ENCODE data around the gene CCDC177. TPM values are rescaled to one million over a fixed set of nuclear protein-coding genes. Genes with fewer than 3 reads are reported as not detected.

The CCDC177 gene
- polyA plus RNA-seq, 3 donors, result 0.04 to 0.08 (median 0.08) TPM

GRCh38 chr14:69532561-69533340 lies 41.9 kb downstream of the CCDC177 start:
- no peak for DNase-seq (ENCODE audit: low read depth in 3 of 3, low spot score in 2 of 3)

DNA sequence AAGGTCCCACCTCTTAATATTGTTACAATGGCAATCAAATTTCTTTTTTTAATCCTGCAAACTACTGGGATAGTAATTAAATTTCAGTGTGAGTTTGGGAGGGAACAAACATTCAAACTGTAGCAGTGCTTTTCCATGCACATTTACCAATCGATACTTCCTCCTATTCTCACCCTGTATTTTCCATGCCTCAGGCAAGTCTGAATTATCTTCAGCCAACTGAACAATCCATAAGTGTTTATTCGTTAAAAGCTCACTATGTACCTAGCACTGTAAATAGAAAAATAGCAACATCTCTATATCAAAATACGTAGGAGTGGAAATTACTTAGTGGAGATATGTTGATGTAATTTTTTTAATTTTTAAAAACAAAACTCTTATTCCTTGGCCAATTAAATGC lies 43.5 kb downstream of the CCDC177 start:
- no peak for DNase-seq (ENCODE audit: low read depth in 3 of 3, low spot score in 2 of 3)

DNA sequence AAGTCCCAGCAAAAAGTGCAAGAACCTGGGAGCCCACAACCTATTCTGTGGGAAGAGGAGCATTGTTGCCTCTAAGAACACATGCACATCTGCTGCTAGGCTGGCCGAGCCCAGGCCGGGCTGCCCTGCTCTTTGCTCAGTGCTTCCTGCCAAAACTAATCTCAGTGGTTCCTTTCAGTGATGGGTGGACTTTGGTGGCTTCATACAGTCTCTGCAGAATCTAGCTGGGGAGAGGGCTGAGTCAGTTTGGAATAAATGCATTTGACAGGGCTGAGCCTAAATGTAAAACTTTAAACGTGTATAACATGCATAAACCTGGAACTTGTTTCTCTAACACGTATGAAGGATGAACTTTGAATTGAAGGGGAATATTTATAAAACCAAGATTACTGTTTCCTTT lies 44.6 kb downstream of the CCDC177 start:
- DNase-seq (ENCODE audit: low read depth in 3 of 3, low spot score in 2 of 3), result no peak

DNA sequence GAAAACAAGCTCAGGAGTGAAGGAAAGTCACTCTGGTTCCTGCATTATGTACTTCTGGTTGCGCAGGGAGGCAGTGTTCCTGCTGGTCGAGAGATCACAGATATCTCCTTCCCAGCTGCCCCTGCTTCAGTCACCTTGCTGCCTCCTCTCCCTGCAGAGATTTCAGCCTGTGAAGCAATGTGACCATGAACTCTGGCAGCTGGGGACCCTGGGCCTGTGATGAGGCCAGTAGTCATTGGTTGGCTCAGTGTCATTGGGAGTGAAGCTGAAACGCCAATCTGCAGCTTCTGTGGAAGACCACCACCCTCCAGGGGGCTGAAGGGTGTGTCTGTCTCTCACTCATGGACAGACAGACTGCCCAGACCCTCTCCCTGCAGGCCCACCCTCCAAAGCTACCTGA lies 45.1 kb downstream of the CCDC177 start:
- DNase-seq (ENCODE audit: low read depth in 3 of 3, low spot score in 2 of 3), result no peak

GRCh38 chr14:69528930-69529329 lies 45.7 kb downstream of the CCDC177 start:
- no peak for DNase-seq (ENCODE audit: low read depth in 3 of 3, low spot score in 2 of 3)

DNA sequence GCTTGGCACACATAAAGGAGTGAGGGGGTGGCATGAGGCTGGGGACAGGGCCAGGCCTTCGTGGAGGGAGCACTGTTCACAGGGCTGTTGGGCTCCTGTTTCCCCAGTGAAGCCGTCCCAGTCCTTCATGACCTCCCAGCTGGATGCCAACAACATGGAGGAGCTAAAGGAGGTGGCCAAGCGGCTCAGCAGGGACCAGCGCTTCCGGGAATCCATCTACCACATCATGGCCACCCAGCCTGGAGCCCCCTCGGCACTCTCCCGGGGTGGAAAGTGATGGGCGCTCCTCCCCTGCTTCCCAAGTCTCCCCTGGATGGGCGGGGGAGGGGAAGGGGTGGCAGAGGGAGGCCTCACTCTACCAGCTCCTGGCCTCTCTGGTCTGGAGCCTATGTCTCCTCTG lies 46.5 kb downstream of the CCDC177 start:
- no peak for DNase-seq (ENCODE audit: low read depth in 3 of 3, low spot score in 2 of 3)

- no peak for DNase-seq (ENCODE audit: low read depth in 3 of 3, low spot score in 2 of 3)
Observed at GRCh38 chr14:69527635-69528034, 47.0 kb downstream of the CCDC177 start.

DNA sequence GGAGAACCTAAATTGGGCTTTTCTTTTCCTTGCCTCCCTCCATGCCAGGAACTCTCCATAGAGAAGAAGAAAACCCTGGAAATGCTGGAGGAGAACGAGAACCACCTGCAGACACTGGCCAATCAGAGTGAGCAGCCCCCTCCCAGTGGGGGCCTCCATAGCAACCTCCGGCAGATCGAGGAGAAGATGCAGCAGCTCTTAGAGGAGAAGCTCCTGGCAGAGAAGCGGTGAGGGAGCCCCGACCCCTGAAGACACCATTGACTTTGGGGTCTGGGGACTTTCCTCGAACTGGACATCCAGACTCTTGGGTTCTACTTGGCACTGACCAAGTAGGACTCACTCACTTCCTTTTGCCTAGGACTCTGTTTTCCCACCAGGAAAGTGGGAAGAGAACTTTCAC lies 48.8 kb downstream of the CCDC177 start:
- DNase-seq (ENCODE audit: low read depth in 3 of 3, low spot score in 2 of 3), result no peak

DNA sequence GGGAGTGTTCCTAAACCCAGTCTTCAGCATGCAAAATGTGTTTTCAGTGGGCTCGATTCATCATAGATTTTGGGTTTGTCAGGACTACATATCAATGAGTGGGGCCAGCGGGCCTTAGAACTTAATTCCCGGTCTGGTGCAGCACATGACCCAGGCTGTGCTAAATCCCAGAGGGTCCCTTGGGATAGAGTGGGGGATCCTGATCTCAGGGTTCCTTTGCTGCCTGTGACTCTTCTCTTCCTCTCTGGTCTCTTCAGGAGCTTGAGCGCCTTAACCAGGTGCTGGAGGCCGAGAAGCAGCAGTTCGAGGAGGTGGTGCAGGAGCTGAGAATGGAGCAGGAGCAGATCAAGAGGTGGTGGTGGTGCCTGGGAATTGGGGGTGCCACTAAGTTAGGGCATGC lies 52.6 kb downstream of the CCDC177 start:
- no peak for DNase-seq (ENCODE audit: low read depth in 3 of 3, low spot score in 2 of 3)

Other genes starting within 250 kb of the CCDC177 start
- gene ERH, start 176.6 kb downstream of the CCDC177 start, polyA plus RNA-seq (ENCODE audit: insufficient read length in 3 of 3), result 100 to 1,000 TPM; 349 to 390 (median 385) TPM
- gene SLC39A9, start 176.2 kb downstream of the CCDC177 start, polyA plus RNA-seq (ENCODE audit: insufficient read length in 3 of 3), result 10 to 100 TPM; 88.0 to 91.1 (median 90.5) TPM
- gene PLEKHD1, start 90.1 kb downstream of the CCDC177 start, polyA plus RNA-seq (ENCODE audit: insufficient read length in 3 of 3), result 1 to 10 TPM; 3.9 to 5.7 (median 3.9) TPM
- gene SUSD6, start 36.7 kb upstream of the CCDC177 start, polyA plus RNA-seq (ENCODE audit: insufficient read length in 3 of 3), result 10 to 100 TPM; 20.2 to 22.0 (median 20.3) TPM
- 100 to 1,000 TPM; 538 to 768 (median 669) TPM for gene SRSF5, start 192.3 kb upstream of the CCDC177 start, polyA plus RNA-seq (ENCODE audit: insufficient read length in 3 of 3)
- under 1 TPM in 1 of 3 donors, not detected in 2; 0.24 TPM for gene SLC10A1, start 222.4 kb upstream of the CCDC177 start, polyA plus RNA-seq (ENCODE audit: insufficient read length in 3 of 3)

Data from right renal cortex interstitium (tissue), 3 donors.